Cardiac fibroblast (primary cell): ENCODE measurements around the gene IL17RB.

Experiments
- DNase-seq, 2 donors: peaks; one replicate each; pipeline versions ENCODE4 v3.0.0 to v3.0.0-alpha.2; 2010; ENCODE audit warnings: low read depth in 2 of 2
- H3K4me3 ChIP-seq, 2 donors: replicated peaks in 1 of 2; 1 replicate in 1 of 2; 2 replicates in 1 of 2; pipeline ENCODE4 v1.5.1; 2011; ENCODE audit warnings: low read depth in 2 of 2, low read length in 2 of 2, mild to moderate bottlenecking in 2 of 2, moderate library complexity in 1 of 2
- CTCF ChIP-seq: IDR thresholded peaks from one replicate; pipeline ENCODE4 v1.5.1; 2011; ENCODE audit warnings: low read depth, mild to moderate bottlenecking, low read length, inconsistent platforms

IL17RB gene

DNA sequence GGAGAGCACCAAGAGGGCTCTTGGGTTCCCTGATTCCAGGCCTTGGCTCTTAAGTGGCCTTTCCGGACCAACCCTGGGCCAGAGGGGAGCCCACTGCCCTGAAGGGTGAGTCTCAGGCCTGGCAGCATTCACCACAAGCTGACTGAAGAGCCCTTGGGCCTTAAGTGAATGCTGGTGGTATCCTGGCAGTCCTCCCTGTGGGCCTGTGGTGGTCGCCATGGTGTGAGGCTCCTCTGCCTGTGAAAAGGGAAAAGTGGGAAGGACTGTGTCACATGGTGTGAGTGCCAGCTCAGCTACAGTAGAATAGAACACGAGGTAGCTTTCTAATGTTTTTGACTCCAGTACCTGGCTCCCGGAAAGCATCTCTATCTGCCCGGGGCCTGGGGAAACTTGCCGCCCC, 15.4 kb upstream of the IL17RB start:
- H3K4me3 ChIP-seq: no peak overlapping the region
- DNase-seq: no peak
- no peak for TF ChIP-seq CTCF

GRCh38 chr3:53833053-53833645, 13.2 kb upstream of the IL17RB start:
- H3K4me3 ChIP-seq: no peak overlapping the region
- TF ChIP-seq CTCF: no peak
- no peak for DNase-seq

DNA sequence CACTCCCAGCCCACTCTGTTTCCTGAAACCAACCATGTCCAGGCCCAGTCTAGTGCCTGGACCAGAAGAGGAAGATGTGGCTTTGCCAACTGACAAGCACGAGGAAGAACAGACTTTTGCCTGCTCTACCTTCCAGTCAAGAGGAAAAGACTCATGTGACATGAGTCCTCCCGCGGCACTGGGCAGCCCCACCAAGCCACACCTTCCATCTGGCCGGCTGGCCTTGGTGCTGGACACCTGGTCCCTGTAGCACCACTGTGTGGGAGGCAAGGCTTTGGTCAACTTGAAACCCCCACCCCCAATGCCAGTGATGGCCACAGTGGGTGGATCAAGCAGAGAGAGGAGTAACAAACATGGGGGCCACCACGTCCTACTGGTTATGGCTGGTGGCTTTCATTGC, 12.7 kb upstream of the IL17RB start:
- no peak for TF ChIP-seq CTCF
- H3K4me3 ChIP-seq: no peak overlapping the region
- no peak for DNase-seq

DNA sequence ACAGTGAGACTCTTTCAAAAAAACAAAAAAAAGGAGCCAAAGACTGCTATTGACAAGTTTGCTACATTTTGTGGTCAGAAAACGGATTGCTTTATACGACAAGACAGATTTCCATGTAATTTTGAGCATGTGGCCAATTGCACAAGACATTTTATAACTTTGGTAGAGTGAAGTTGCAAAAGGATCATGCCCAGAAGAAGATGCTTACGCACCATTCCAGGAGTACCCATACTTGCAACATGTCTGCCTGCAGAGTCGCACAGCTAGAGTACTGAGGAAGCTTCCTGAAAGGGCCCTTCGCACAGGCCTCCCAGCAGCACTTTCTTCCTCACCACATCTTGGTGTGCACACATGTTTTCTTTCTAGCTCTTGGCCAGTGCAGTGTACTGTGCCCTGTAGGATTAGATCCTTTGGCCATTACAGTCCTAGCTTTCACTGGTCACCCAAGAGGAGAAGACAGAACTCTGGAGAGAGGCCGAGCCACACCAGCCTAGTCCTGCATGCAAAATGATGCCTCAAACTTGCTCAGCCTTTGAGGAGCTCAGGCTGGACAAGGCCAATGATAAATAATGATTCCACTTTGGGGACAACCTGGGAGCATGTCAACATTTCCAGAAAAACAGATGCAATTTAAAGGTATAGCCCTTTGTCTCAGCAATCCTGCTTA, 11.8 kb upstream of the IL17RB start:
- no peak overlapping the region for H3K4me3 ChIP-seq
- TF ChIP-seq CTCF: no peak
- no peak for DNase-seq

DNA sequence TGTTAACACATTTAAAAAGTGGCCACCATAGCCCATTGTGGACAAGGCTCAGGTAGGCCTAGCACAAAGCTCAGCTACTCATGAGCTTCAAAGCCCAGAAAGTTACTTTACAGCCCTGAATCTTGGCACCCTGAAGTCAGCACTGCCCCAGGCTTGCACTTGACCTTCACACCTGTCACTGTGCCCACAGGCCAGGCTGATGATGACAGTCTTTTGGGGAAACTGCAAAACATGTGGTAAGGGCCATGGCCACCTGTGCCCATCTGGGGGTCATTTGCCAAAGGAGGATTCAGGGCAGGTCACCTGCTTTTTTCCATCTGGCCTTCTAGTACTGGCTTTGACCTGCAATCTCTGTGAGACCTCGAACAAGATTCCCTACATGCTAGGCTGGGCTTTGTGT, 11.1 kb upstream of the IL17RB start:
- no peak for DNase-seq
- no peak for TF ChIP-seq CTCF
- no peak overlapping the region for H3K4me3 ChIP-seq

DNA sequence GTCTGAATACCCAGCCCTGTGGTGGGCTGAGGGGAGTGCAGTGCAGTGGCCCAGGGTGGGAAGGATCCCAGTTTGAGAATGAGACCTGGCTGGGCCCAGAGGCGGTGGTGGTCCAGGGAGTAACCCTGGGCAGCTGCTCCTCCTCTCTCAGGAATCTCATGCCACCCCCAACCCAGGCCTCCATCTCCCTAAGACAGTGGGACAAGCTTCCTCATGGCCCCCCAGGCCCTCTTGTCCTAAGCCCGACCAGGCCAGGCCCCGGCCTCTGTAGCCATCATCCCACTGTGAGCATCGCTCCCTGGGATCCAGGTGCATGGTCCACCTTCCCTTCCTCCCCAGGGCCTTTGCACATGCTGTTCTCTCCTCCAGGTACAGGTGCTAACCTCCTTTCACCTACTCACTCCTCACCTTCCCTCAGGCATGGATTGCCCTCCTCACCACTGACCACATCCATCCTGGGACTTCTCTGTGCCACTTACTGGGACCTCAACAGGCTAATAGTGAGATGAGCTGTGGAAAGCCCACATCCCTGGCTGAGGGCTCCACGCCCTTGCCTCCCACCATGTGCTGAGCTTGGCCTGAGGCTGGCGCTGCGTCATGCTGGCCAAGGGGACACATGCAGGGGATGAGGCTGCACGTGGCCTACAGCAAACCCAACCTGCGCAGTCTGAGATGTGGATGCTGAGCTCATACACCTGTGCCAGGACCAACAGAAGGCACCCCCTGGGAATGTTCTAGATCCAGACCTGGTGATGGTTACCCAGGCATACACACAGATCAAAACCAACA, 10.1 kb upstream of the IL17RB start:
- no peak overlapping the region for H3K4me3 ChIP-seq
- TF ChIP-seq CTCF: no peak
- DNase-seq: no peak
